Stimulated activated CD4-positive, alpha-beta T cell treated with anti-CD3 and anti-CD28 coated beads, Interleukin-15, amount 100 ng/mL, for 48 hours (primary cell): Measurements from ENCODE around the gene GORASP1.

Experiments used
- DNase-seq, 2 donors: peaks; one replicate each; pipeline ENCODE4 v3.0.0-alpha.2; 2020; ENCODE audit warnings: low read depth in 2 of 2

Gene GORASP1

GRCh38 chr3:39125841-39126500, 18.5 kb upstream of the GORASP1 start:
- DNase-seq, result no peak

GRCh38 chr3:39124876-39125840, 17.7 kb upstream of the GORASP1 start:
- no peak for DNase-seq

- DNase-seq, result no peak
Measured at GRCh38 chr3:39122813-39123212, 15.4 kb upstream of the GORASP1 start.

GRCh38 chr3:39121621-39122020, 14.2 kb upstream of the GORASP1 start:
- DNase-seq, result no peak

GRCh38 chr3:39118931-39119660, 11.7 kb upstream of the GORASP1 start:
- DNase-seq, result no peak

- DNase-seq, result no peak
Measured at GRCh38 chr3:39118079-39118478, 10.7 kb upstream of the GORASP1 start.

- DNase-seq, result no peak
Measured at GRCh38 chr3:39115870-39116269, 8.4 kb upstream of the GORASP1 start.

GRCh38 chr3:39114456-39114855, 7.0 kb upstream of the GORASP1 start:
- no peak for DNase-seq

- no peak for DNase-seq
Measured at GRCh38 chr3:39113291-39113690, 5.9 kb upstream of the GORASP1 start.

GRCh38 chr3:39112535-39112934, 5.1 kb upstream of the GORASP1 start:
- DNase-seq, result no peak

- no peak for DNase-seq
Measured at GRCh38 chr3:39112113-39112512, 4.7 kb upstream of the GORASP1 start.

GRCh38 chr3:39110041-39110639, 2.7 kb upstream of the GORASP1 start:
- DNase-seq, result no peak

GRCh38 chr3:39109086-39109485, 1.7 kb upstream of the GORASP1 start:
- DNase-seq, result no peak

- no peak for DNase-seq
Measured at GRCh38 chr3:39108200-39108710, 828 bp upstream of the GORASP1 start.

GRCh38 chr3:39106851-39107387, 508 bp downstream of the GORASP1 start:
- no peak for DNase-seq

- no peak for DNase-seq
Measured at GRCh38 chr3:39106281-39106811, 1.1 kb downstream of the GORASP1 start.

- no peak for DNase-seq
Measured at GRCh38 chr3:39105687-39106063, 1.8 kb downstream of the GORASP1 start.

- DNase-seq, result no peak
Measured at GRCh38 chr3:39104961-39105686, 2.3 kb downstream of the GORASP1 start.

GRCh38 chr3:39103791-39104552, 3.5 kb downstream of the GORASP1 start:
- DNase-seq, result no peak

GRCh38 chr3:39103324-39103693, 4.1 kb downstream of the GORASP1 start:
- no peak for DNase-seq
